Measurements from ENCODE around the gene PCNT. TPM values are rescaled to one million over a fixed set of nuclear protein-coding genes. Genes with fewer than 3 reads are reported as not detected.

Gene PCNT
- total and polyA plus RNA-seq, 10 of the 15 experiments (the other 5 are each of a cell fraction or from before 2014, with no cell fraction given): 2.9 to 39.6 (median 20.5) TPM

DNA sequence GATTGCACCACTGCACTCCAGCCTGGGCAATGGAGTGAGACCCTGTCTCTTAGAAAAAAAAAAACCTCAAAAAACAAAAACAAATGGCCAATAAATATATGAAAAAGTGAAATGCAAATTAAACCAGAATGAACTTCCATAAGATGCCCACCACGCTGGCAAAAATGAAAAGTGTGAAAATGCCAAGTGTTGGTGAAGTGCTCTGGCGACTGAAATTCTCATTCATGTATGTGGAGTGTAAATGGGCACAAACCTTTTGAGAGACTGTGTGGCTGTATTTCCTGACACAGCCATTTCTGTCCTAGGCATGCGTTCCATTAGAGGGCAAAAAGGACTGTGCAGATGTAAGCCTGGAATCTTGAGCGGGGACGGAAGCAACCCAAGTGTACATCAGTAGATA is 19.5 kb upstream of the PCNT start:
- intact Hi-C loops (cut with micrococcal nuclease; ENCODE audit: unreplicated experiment): no loop called here
- no peak for ATAC-seq
- ChIA-PET SMC1A (ENCODE audit: uncharacterized antibody, unreplicated experiment) (no interaction called here), CTCF (no interaction called here), RAD21 (ENCODE audit: unreplicated experiment) (no interaction called here), POLR2A (interaction anchor here (0.7 kb wide), 1 partner anchor 238 kb away, joined by 3 read pairs; no protein-coding TSS in a partner anchor)
- H3K9ac ChIP-seq (ENCODE audit: control insufficient read depth, insufficient read depth, low read length): no peak overlapping the region
- peaks cover 3 to 11% of the 10 kb centered on the region in 2 experiments; a peak in 3 of 4 replicates for H3K36me3 ChIP-seq (ENCODE audit: control insufficient read depth in 2 of 2, insufficient read depth in 2 of 2, low read length in 1 of 2)
- no peaks in the 10 kb centered on the region for H3K27me3 ChIP-seq (replicated peaks in 1 of 2; ENCODE audit: control insufficient read depth in 2 of 2, insufficient read depth in 2 of 2, low read length in 1 of 2)
- FAIRE-seq: no peak
- H3K9me3 ChIP-seq (replicated peaks; ENCODE audit: control insufficient read depth, insufficient read depth, low read length): no peaks in the 10 kb centered on the region
- 98% methylated on average over 5 of the region's 5 CpGs for WGBS (ENCODE audit: insufficient coverage, insufficient replicate concordance, low lambda C conversion rate, missing lambda C conversion rate)
- DNase-seq (ENCODE audit: low read depth, low spot score): no peak
- no peak overlapping the region for H2AFZ ChIP-seq (ENCODE audit: control insufficient read depth, low read depth, low read length)
- no peaks in the 10 kb centered on the region for H3K4me1 ChIP-seq (ENCODE audit: control insufficient read depth, insufficient read depth, low read length)
- no TSS peak for BruUV-seq (replicated peaks)
- in situ Hi-C loops (cut with MboI): no loop called here
- no peaks in the 10 kb centered on the region for H4K20me1 ChIP-seq (ENCODE audit: control insufficient read depth, insufficient read depth)
- H3K4me3 ChIP-seq: no peak overlapping the region
- H3K79me2 ChIP-seq (ENCODE audit: control insufficient read depth, insufficient read depth, low read length): no peaks in the 10 kb centered on the region
- H3K4me2 ChIP-seq (ENCODE audit: control insufficient read depth, insufficient read depth): no peak overlapping the region
- no peak overlapping the region for H3K27ac ChIP-seq (ENCODE audit: control insufficient read depth, insufficient read depth)
- no peak for TF ChIP-seq ZNF592 (IDR thresholded peaks at IDR 0.05)
- TF ChIP-seq CHD4 (IDR thresholded peaks at IDR 0.05): no peak
- TF ChIP-seq RCOR1 (conservative IDR thresholded peaks at IDR 0.05; ENCODE audit: low read depth, low read length): no peak
- no peak for TF ChIP-seq GABPA (IDR thresholded peaks at IDR 0.05; ENCODE audit: low read depth)
- no peak for TF ChIP-seq GATAD2B (conservative IDR thresholded peaks at IDR 0.05; ENCODE audit: low read depth)
- no peak for TF ChIP-seq CHD2 (IDR thresholded peaks at IDR 0.05; ENCODE audit: borderline replicate concordance, low read depth, low read length)
- TF ChIP-seq BHLHE40 (IDR thresholded peaks at IDR 0.05; ENCODE audit: borderline replicate concordance in 1 of 2, low read depth in 2 of 2, low read length in 1 of 2): no peak
- TF ChIP-seq SUZ12 (IDR thresholded peaks at IDR 0.05; ENCODE audit: unreplicated experiment): no peak
- no peak for TF ChIP-seq TCF12 (IDR thresholded peaks at IDR 0.05; ENCODE audit: low read depth, low read length)
- TF ChIP-seq, protein P1, sequence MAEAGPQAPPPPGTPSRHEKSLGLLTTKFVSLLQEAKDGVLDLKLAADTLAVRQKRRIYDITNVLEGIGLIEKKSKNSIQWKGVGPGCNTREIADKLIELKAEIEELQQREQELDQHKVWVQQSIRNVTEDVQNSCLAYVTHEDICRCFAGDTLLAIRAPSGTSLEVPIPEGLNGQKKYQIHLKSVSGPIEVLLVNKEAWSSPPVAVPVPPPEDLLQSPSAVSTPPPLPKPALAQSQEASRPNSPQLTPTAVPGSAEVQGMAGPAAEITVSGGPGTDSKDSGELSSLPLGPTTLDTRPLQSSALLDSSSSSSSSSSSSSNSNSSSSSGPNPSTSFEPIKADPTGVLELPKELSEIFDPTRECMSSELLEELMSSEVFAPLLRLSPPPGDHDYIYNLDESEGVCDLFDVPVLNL (IDR thresholded peaks at IDR 0.05; ENCODE audit: low read depth, low read length): no peak
- no peak for TF ChIP-seq ZZZ3 (IDR thresholded peaks at IDR 0.05; ENCODE audit: control insufficient read depth, insufficient read length, low read depth)
- TF ChIP-seq HDGF (IDR thresholded peaks at IDR 0.05): no peak
- no peak for TF ChIP-seq EP300 (IDR thresholded peaks at IDR 0.05; ENCODE audit: borderline replicate concordance in 1 of 2, control insufficient read depth in 1 of 2, low read depth in 2 of 2, low read length in 2 of 2)
- TF ChIP-seq NRF1 (conservative IDR thresholded peaks at IDR 0.05; ENCODE audit: low read depth, low read length): no peak
- no peak for TF ChIP-seq BMI1 (IDR thresholded peaks at IDR 0.05; ENCODE audit: borderline replicate concordance)
- no peak for TF ChIP-seq USF2 (IDR thresholded peaks at IDR 0.05; ENCODE audit: borderline replicate concordance, low read depth, low read length)
